ENCODE results near the gene ZNF606.
A peak's percentile ranks its signal among the peaks of the same experiment; 100 is the strongest.

ZNF606 gene

GRCh38 chr19:58002384-58003173 lies at the start of gene ZNF606:
TSS of gene ZNF606 (minus strand) at chr19:58002820. CDS start at chr19:58001319, 1,501 bp downstream.
- peak; percentile 51 to 73 (median 54) for DNase-seq (ENCODE audit: low read depth in 3 of 3, low spot score in 1 of 3)

GRCh38 chr19:58052256-58052655 lies 49.6 kb upstream of the ZNF606 start:
- no peak for DNase-seq (ENCODE audit: low read depth in 3 of 3, low spot score in 1 of 3)

DNA sequence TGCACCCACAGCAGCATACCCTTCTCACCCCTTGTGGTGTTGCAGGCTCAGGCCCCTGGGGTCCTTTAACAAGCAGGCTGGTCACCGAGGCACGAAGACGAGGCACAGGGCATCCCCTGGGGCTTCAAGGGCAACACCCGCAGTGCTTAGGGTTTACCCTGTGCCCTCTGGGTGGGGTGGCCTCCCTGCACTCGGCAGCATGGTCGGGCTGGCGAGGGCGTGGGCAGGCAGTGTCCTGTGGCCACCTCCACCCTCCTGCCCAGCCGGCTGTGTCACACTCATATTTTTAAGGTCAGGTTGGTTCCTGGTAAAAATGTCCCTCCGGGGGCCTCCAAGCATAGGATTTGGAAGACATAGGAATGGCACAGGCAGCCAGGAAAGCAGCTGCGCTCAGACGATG lies 45.1 kb upstream of the ZNF606 start:
- no peak for DNase-seq (ENCODE audit: low read depth in 3 of 3, low spot score in 1 of 3)

DNA sequence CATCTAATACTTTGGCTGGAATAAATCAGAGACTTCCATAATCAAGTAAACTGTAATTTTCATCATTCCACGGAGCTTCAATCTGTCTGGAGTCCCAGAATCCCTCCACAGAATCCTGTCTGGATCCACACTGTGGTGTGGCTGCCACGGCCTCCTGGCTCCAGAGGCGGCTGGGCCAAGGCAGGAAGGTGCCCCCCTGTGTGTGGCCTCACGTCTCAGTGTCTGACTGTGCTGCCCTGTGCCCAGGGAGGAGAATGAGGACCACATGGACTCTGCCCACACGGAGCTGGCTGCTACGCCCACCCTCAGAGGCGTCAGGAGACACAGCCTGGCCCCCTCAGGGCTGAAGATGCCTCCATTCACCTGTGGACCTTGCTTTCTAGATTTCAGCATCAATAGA lies 44.2 kb upstream of the ZNF606 start:
- DNase-seq (ENCODE audit: low read depth in 3 of 3, low spot score in 1 of 3), result no peak

DNA sequence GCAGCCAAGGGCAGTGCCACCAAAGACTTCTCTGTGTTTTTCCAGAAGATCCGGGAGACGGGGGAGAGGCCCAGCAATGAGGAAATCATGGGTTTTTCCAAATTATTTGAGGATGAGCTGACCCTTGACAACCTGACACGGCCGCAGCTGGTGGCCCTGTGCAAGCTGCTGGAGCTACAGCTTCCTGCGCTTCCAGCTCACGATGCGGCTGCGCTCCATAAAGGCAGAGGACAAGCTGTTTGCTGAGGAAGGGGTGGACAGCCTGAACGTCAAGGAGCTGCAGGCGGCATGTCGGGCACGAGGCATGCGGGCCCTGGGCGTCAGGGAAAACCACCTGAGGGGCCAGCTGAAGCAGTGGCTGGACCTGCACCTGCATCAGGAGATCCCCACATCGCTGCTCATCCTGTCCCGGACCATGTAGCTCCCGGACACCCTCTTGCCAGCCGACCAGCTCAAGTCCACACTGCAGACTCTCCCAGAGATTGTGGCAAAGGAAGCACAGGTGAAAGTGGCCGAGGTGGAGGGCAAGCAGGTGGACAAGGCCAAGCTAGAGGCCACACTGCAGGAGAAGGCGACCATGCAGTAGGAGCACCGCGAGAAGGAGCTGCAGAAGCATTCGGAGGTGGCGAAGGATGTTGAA lies 42.9 kb upstream of the ZNF606 start:
- no peak for DNase-seq (ENCODE audit: low read depth in 3 of 3, low spot score in 1 of 3)

DNA sequence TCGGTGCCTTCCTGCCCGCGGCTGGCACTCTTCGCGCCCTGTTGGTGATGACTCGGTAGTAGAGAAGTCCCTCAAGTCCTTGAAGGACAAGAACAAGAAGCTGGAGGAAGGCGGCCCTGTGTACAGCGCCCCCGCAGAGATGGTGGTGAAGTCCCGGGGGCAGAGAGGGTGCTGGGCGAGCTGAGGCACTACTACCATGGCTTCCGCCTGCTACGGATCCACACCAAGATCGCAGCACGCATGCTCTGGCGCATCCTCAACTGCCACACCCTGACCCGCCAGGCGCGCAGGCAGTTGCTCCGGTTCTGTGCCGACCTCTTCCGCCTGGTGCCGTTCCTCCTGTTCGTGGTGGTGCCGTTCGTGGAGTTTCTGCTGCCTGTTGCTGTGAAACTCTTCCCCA lies 42.3 kb upstream of the ZNF606 start:
- no peak for DNase-seq (ENCODE audit: low read depth in 3 of 3, low spot score in 1 of 3)

DNA sequence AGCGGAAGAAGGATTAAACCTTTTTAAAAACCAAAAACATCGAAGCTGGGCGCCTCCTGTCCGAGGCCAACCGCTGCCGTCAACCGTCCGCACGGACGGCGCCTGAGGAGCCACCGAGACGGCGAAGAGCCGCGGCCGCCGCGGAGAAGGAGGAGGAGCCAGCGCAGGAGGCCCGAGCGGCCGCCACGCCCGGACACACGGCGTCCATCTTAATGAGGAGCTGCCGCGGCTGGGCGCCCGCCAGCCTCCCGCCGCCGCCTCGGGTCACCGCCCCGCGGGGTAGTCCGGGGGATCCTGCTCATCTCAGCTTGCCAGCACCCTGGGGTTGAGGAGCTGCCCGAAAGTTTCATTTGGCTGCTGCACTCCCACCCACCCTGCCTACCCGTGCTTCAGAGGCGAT lies 41.8 kb upstream of the ZNF606 start:
- no peak for DNase-seq (ENCODE audit: low read depth in 3 of 3, low spot score in 1 of 3)

DNA sequence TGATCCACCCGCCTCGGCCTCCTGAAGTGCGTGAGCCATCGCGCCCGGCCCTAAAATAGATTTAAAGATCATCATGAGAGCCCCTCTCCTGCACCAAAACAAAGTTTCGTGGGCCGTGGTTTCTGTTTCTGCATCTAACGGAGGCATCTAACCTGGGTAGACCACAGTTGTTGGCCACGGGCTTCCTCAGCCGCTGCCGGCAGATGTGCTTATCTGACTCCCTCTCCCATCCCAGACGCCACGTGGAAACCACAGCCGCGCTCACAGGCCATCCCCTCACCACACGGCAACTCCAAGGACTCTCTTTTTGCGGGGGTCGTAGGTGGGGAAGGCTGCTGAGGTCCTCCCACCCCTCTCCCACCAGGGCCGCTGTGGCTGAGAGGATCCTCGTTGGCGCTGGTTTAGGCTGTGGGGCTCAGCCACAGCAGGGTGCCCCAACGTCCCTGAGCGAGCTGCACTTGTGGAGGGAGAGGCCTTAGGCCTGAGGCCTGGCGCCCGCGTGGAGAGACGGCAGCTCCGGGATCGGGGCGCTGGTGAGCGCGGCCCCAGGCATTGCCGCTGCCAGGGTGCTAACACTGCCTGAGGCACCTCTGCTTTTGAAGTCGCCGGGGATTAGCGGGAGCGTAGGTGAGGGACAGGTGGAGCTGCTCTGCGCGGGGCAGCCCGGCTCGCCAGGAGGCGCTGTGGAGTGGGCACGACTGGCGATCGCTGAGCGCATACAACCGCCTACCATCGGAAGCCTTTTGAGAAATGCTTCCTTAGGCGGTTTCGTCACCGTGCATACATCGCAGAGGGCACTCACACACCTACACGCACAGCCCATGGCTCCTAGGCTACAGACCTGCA lies 40.1 kb upstream of the ZNF606 start:
- DNase-seq (ENCODE audit: low read depth in 3 of 3, low spot score in 1 of 3), result no peak

GRCh38 chr19:58040751-58041525 lies 38.3 kb upstream of the ZNF606 start:
- no peak for DNase-seq (ENCODE audit: low read depth in 3 of 3, low spot score in 1 of 3)

GRCh38 chr19:58038688-58039204 lies 36.1 kb upstream of the ZNF606 start:
- DNase-seq (ENCODE audit: low read depth in 3 of 3, low spot score in 1 of 3), result no peak

GRCh38 chr19:58037927-58038687 lies 35.5 kb upstream of the ZNF606 start:
- DNase-seq (ENCODE audit: low read depth in 3 of 3, low spot score in 1 of 3), result no peak

DNA sequence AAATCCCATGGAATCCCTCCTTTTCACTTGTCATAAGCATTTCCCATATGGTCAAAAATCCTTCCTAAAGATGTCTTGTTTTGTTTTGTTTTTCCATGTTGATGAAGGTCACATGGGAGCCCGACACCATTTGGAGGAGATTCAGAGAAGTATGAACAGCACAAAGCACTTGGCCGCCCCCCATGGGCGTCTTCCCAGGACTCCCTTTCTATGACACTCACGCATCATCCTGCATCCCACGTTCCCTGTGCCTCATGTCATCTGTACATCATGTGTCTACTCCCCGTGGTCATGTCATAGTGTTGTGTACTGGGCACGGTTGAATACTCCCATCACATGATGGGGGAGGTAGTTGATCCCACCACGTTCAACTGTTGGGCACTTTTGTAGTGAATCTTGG lies 33.2 kb upstream of the ZNF606 start:
- DNase-seq (ENCODE audit: low read depth in 3 of 3, low spot score in 1 of 3), result no peak

DNA sequence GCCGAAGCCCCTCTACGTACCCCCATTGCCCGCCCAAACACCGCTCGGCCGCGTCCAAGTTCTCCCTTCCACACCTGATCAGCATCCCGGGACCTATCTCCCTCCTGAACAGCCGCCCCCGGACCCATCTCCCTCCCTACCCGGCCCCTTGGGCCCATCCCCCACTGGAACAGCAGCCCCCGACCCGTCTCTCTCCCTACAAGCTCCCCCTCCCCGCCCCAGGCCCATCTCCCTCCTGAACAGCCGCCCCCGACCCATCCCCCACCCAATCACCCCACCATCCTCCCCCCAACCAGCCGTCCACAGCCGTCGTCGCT lies 31.8 kb upstream of the ZNF606 start:
- no peak for DNase-seq (ENCODE audit: low read depth in 3 of 3, low spot score in 1 of 3)

- DNase-seq (ENCODE audit: low read depth in 3 of 3, low spot score in 1 of 3), result no peak
Observed at GRCh38 chr19:58033741-58034476, 31.3 kb upstream of the ZNF606 start, which contains the start of gene ZSCAN1. TSS of gene ZSCAN1 (plus strand) at chr19:58034025. CDS start at chr19:58037837, 3,812 bp downstream.

GRCh38 chr19:58024661-58025060 lies 22.0 kb upstream of the ZNF606 start:
- no peak for DNase-seq (ENCODE audit: low read depth in 3 of 3, low spot score in 1 of 3)

DNA sequence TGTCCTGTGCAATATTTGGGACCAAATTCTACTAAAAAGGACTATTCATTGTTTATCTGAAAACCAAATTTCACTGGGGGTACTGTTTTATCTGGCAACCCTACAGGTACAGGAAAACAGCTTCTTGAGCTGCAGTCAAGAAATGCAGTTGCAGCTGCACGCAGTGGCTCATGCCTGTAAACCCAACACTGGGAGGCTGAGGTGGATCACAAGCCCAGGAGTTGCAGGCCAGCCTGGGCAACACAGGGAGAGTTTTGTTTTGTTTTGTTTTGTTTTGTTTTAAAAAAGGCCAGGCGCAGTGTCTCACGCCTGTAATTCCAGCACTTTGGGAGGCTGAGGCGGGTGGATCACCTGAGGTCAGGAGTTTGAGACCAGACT lies 19.7 kb upstream of the ZNF606 start:
- no peak for DNase-seq (ENCODE audit: low read depth in 3 of 3, low spot score in 1 of 3)

DNA sequence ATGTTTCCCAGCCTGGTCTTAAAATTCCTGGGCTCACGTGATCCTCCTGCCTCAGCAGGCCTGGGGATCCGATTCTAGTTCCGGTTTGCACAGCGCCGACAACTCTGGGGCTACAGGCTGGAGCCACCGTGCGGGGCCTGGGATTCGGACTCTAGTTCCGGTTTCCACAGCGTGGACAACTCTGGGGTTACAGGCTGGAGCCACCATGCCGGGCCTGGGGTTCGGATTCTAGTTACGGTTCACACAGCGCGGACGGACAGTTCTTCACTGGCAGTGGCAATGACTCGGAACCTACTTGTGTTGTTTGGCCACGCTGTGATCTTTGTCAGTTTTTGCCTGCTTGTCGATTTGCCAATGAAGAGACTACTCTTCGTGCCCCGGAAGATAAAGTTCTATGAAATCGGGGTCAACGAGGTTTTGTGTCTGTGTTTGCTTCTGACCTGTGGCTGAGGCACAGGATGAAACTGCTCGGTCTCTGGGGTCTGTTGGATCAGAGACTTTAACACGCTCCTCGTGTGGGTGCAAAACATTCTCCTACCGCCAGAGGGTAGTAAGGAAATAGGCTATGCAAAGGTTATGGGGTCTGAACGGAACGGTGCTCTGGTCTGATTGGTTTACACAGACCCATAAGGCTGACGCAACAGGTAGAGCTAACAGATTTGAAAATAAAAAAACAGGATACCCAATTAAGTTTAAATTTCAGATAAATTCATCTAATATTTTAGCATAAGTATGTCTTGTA lies 19.1 kb upstream of the ZNF606 start:
- DNase-seq (ENCODE audit: low read depth in 3 of 3, low spot score in 1 of 3), result no peak

GRCh38 chr19:58020129-58020528 lies 17.5 kb upstream of the ZNF606 start:
- DNase-seq (ENCODE audit: low read depth in 3 of 3, low spot score in 1 of 3), result no peak

DNA sequence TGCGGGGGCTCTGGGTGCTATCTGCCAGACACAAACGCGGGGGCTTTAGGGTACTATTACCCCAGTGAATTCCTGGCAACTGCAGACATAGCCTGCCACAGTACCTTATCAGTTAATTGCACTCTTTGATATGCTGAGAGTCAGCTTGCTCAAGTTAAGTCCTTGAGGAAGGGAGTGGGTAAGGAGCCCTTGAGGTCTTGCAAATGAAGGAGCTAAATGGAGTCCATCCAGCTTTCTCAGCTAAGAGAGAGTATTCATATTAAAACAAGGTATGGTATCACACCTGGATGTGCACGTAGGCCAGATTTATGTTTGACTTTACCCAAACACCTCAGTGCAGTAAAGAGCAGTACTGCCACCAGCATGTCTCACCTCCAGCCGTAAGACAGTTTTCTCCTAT lies 11.5 kb upstream of the ZNF606 start:
- no peak for DNase-seq (ENCODE audit: low read depth in 3 of 3, low spot score in 1 of 3)

All from stimulated activated CD4-positive, alpha-beta T cell treated with anti-CD3 and anti-CD28 coated beads, TNF-alpha, amount 100 ng/mL, for 1 hour (primary cell).